GM12878 (cell line): Measurements from ENCODE around the gene SLC22A23. TPM values are rescaled to one million over a fixed set of nuclear protein-coding genes. Genes with fewer than 3 reads are reported as not detected.

Source experiments
- ATAC-seq: fragments of 200-7000 bp; cut with Tn5 transposase; 3 replicates; pipeline ENCODE4 v1.9.1; 2020; ENCODE audit warnings: mild to moderate bottlenecking, moderate library complexity
- BruUV-seq: library from RNA; stranded (reverse); fragments of 400-500 nt; replicated peaks from 2 replicates; lab custom pipeline; 2021; lab: Mats Ljungman, UMichigan
- CTCF ChIA-PET: fragments of 300-600 bp; sonication (Branson Sonifier 250); formaldehyde crosslinking; extraction: SDS; loops from one replicate; lab custom pipeline; 2021; ENCODE audit warnings: inconsistent platforms; lab: Yijun Ruan, JAX
- POLR2A ChIA-PET: fragments of 350-600 bp; formaldehyde crosslinking; extraction: SDS; loops from one replicate; lab custom pipeline; 2021; ENCODE audit warnings: inconsistent platforms; lab: Charles Lee
- RAD21 ChIA-PET: fragments of 300-600 bp; sonication (Branson Sonifier 250); formaldehyde crosslinking; loops from one replicate; lab custom pipeline; 2023; ENCODE audit warnings: antibody characterized with exemption; ENCODE audit not compliant: unreplicated experiment; lab: Charles Lee
- SMC1A ChIA-PET: fragments of 300-600 bp; sonication (Branson Sonifier 250); formaldehyde crosslinking; loops from one replicate; lab custom pipeline; 2023; ENCODE audit not compliant: unreplicated experiment, uncharacterized antibody; lab: Charles Lee
- DNase-seq: peaks from one replicate; pipeline ENCODE4 v3.0.0-alpha.2; 2011; ENCODE audit warnings: low read depth, low spot score
- FAIRE-seq: peaks from 3 replicates; lab custom pipeline; 2011; peaks lifted over from hg19 to GRCh38; lab: Jason Lieb, UNC
- H2AFZ ChIP-seq: 2 replicates; pipeline ENCODE4 v1.6.0; 2011; ENCODE audit warnings: low read depth, low read length, control low read depth; ENCODE audit not compliant: control insufficient read depth
- H3K27ac ChIP-seq: 2 replicates; pipeline ENCODE4 v1.5.1; 2011; ENCODE audit warnings: control low read depth; ENCODE audit not compliant: control insufficient read depth, insufficient read depth
- H3K27me3 ChIP-seq, 2 experiments: replicated peaks in 1 of 2; 2 replicates each; pipeline versions ENCODE4 v1.6.0 to v1.6.1; 2011; ENCODE audit warnings: low read length in 1 of 2; ENCODE audit not compliant: control insufficient read depth in 2 of 2, insufficient read depth in 2 of 2
- H3K36me3 ChIP-seq, 2 experiments: 2 replicates each; pipeline ENCODE4 v1.5.1; 2011; ENCODE audit warnings: low read length in 1 of 2; ENCODE audit not compliant: control insufficient read depth in 2 of 2, insufficient read depth in 2 of 2
- H3K4me1 ChIP-seq: 2 replicates; pipeline ENCODE4 v1.6.1; 2011; ENCODE audit warnings: mild to moderate bottlenecking, low read length, moderate library complexity, mixed read lengths; ENCODE audit not compliant: control insufficient read depth, insufficient read depth
- H3K4me2 ChIP-seq: 2 replicates; pipeline ENCODE4 v1.6.0; 2011; ENCODE audit warnings: control low read depth; ENCODE audit not compliant: control insufficient read depth, insufficient read depth
- H3K4me3 ChIP-seq: fragments of 200-600 bp; sonication (generic); 2 replicates; pipeline ENCODE4 v1.5.1; 2016
- H3K79me2 ChIP-seq: 2 replicates; pipeline ENCODE4 v1.6.0; 2011; ENCODE audit warnings: low read length; ENCODE audit not compliant: control insufficient read depth, insufficient read depth
- H3K9ac ChIP-seq: 2 replicates; pipeline ENCODE4 v1.8.0; 2011; ENCODE audit warnings: low read length, control low read depth, mixed read lengths; ENCODE audit not compliant: control insufficient read depth, insufficient read depth
- H3K9me3 ChIP-seq: replicated peaks from 3 replicates; pipeline ENCODE4 v1.5.1; 2011; ENCODE audit warnings: mild to moderate bottlenecking, low read length; ENCODE audit not compliant: control insufficient read depth, insufficient read depth
- H4K20me1 ChIP-seq: 2 replicates; pipeline ENCODE4 v1.6.0; 2011; ENCODE audit not compliant: control insufficient read depth, insufficient read depth
- ASH2L ChIP-seq: fragments of 300-600, 200-600 bp; sonication (generic); IDR thresholded peaks from 2 replicates; pipeline ENCODE4 v1.6.1; 2017; ENCODE audit warnings: low read depth, mild to moderate bottlenecking, borderline replicate concordance
- BHLHE40 ChIP-seq, 2 experiments: fragments of 450-650 bp in 1 of 2; IDR thresholded peaks; 2 replicates each; pipeline ENCODE4 v1.6.1; 2011 to 2017; ENCODE audit warnings: low read depth in 2 of 2, borderline replicate concordance in 1 of 2, improper control_type of control experiment in 1 of 2, low read length in 1 of 2, mild to moderate bottlenecking in 1 of 2
- CBFB ChIP-seq: IDR thresholded peaks from 2 replicates; pipeline ENCODE4 v1.6.1; 2016; ENCODE audit warnings: antibody characterized with exemption, low read depth
- CHD1 ChIP-seq: IDR thresholded peaks from 2 replicates; pipeline ENCODE4 v1.6.1; 2012; ENCODE audit warnings: low read depth, low read length, improper control_type of control experiment
- EED ChIP-seq: sonication (generic); IDR thresholded peaks from 2 replicates; pipeline ENCODE4 v1.6.1; 2016; ENCODE audit warnings: antibody characterized with exemption, low read depth
- EGR1 ChIP-seq, 2 experiments: IDR thresholded peaks; 1 replicate in 1 of 2; 2 replicates in 1 of 2; pipeline ENCODE4 v1.6.1; 2011 to 2012; ENCODE audit warnings: low read depth in 2 of 2, low read length in 2 of 2, borderline replicate concordance in 1 of 2, mild to moderate bottlenecking in 1 of 2, moderate library complexity in 1 of 2
- FOXK2 ChIP-seq: fragments of 450-650 bp; IDR thresholded peaks from 2 replicates; pipeline ENCODE4 v1.6.1; 2017; ENCODE audit warnings: mild to moderate bottlenecking, moderate library complexity
- HDGF ChIP-seq: fragments of 450-650 bp; IDR thresholded peaks from 2 replicates; pipeline ENCODE4 v1.6.1; 2016; ENCODE audit warnings: antibody characterized with exemption
- NFYB ChIP-seq: IDR thresholded peaks from 2 replicates; pipeline ENCODE4 v1.6.1; 2011; ENCODE audit warnings: low read depth, mild to moderate bottlenecking, low read length, improper control_type of control experiment, moderate library complexity; ENCODE audit not compliant: insufficient read depth
- REST ChIP-seq: IDR thresholded peaks from 2 replicates; pipeline ENCODE4 v1.6.1; 2012; ENCODE audit warnings: mild to moderate bottlenecking, low read depth, low read length
- STAT3 ChIP-seq: IDR thresholded peaks from 2 replicates; pipeline ENCODE4 v1.6.1; 2011; ENCODE audit warnings: low read depth, low read length, improper control_type of control experiment
- TAF1 ChIP-seq: IDR thresholded peaks from 2 replicates; pipeline ENCODE4 v1.6.1; 2011; ENCODE audit warnings: mild to moderate bottlenecking, low read depth, low read length, borderline replicate concordance
- ZBTB33 ChIP-seq: fragments of 450-650 bp; IDR thresholded peaks from 2 replicates; pipeline ENCODE4 v1.6.1; 2017; ENCODE audit warnings: mild to moderate bottlenecking
- WGBS: methylation state at CpG from one replicate; pipeline ENCODE4 v1.1.6; 2016; ENCODE audit warnings: low lambda C conversion rate; ENCODE audit not compliant: insufficient replicate concordance, insufficient coverage; ENCODE audit errors: missing lambda C conversion rate; 5-methylcytosine and 5-hydroxymethylcytosine counted together
- in situ Hi-C: fragments of 300-500 bp; cut with MboI; formaldehyde crosslinking; loops from 9 replicates; pipeline ENCODE4 v1.14.3; 2018; ENCODE audit warnings: mixed read lengths
- intact Hi-C: fragments of 100-400 bp; cut with micrococcal nuclease; formaldehyde crosslinking; loops from one replicate; pipeline ENCODE4 v1.14.2; 2022; ENCODE audit not compliant: unreplicated experiment
- polyA plus RNA-seq, 11 experiments: library from polyadenylated mRNA; depleted of rRNA in 4 of 11; unstranded in 6 of 11; stranded (reverse) in 5 of 11; fragments of >200 nt; fragmentation: Nextera tagmentation in 4 of 11; fragmentation: Illumina TruSeq in 1 of 11; extraction: Ambion mirVana in 4 of 11; extraction: Trizol in 1 of 11; gene quantifications; 1 replicate in 1 of 11; 2 replicates in 10 of 11; pipeline versions ENCODE4 v1.2.1 to v1.2.3, GENCODE V29; 2011 to 2016; ENCODE audit warnings: inconsistent platforms in 2 of 11, missing spikeins in 2 of 11, low read depth in 1 of 11
- total RNA-seq, 4 experiments: library from RNA; depleted of rRNA in 3 of 4; stranded (reverse); fragments of >200 nt in 3 of 4; fragmentation: Illumina TruSeq in 1 of 4; extraction: Trizol in 1 of 4; gene quantifications; 2 replicates each; pipeline versions ENCODE4 v1.2.1 to v1.2.3, GENCODE V29; 2013 to 2021
- TF ChIP-seq, protein P1 (sequence below): fragments of 450-650 bp; IDR thresholded peaks from 2 replicates; pipeline ENCODE4 v1.6.1; 2016; ENCODE audit warnings: mild to moderate bottlenecking, moderate library complexity, borderline replicate concordance

Gene SLC22A23
- total and polyA plus RNA-seq, 10 of the 15 experiments (the other 5 are each of a cell fraction or from before 2014, with no cell fraction given): 0.20 to 2.4 (median 0.74) TPM

DNA sequence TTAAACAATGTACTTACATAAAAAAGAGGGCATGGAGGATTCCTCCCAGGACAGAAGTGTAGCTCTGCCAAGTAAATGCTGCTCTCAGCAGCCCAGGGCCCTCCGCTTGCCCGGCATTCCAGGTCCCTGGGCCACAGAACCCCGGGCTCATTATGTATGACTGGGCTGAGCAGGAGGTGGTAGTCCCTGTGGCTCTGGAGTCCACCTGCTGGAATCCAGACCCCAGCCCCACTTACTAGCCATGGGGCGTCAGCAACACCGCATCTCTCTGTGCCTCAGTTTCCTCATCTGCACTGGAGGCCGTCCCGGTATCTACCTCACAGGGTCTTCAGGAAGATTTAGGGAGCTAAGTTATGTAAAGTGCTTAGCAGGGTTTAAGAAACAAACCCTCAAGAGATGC, 142.7 kb downstream of the SLC22A23 start:
- Histone ChIP-seq H3K9ac (no peak overlapping the region), H3K4me2 (no peak overlapping the region), H3K4me3 (no peak overlapping the region), H3K79me2 (no peaks in the 10 kb centered on the region), H3K27ac (no peak overlapping the region), H3K27me3 (no peaks in the 10 kb centered on the region), H3K4me1 (peaks cover 9% of the 10 kb centered on the region), H3K9me3 (no peaks in the 10 kb centered on the region), H3K36me3 (no peaks in the 10 kb centered on the region), H2AFZ (no peak overlapping the region), H4K20me1 (no peaks in the 10 kb centered on the region)
- WGBS: 60% methylated on average over 7 of the region's 7 CpGs
- SMC1A ChIA-PET: no interaction called here
- POLR2A ChIA-PET: no interaction called here
- CTCF ChIA-PET: interaction anchor here (1.0 kb wide), 1 partner anchor 9 kb away, joined by 3 read pairs; no protein-coding TSS in a partner anchor
- intact Hi-C loops (no loop called here), in situ Hi-C loops (no loop called here)
- BruUV-seq: no TSS peak
- ATAC-seq: no peak
- no peak for DNase-seq
- RAD21 ChIA-PET: interaction anchor here (0.7 kb wide), 1 partner anchor 69 kb away, joined by 3 read pairs; no protein-coding TSS in a partner anchor
- TF ChIP-seq, protein P1, sequence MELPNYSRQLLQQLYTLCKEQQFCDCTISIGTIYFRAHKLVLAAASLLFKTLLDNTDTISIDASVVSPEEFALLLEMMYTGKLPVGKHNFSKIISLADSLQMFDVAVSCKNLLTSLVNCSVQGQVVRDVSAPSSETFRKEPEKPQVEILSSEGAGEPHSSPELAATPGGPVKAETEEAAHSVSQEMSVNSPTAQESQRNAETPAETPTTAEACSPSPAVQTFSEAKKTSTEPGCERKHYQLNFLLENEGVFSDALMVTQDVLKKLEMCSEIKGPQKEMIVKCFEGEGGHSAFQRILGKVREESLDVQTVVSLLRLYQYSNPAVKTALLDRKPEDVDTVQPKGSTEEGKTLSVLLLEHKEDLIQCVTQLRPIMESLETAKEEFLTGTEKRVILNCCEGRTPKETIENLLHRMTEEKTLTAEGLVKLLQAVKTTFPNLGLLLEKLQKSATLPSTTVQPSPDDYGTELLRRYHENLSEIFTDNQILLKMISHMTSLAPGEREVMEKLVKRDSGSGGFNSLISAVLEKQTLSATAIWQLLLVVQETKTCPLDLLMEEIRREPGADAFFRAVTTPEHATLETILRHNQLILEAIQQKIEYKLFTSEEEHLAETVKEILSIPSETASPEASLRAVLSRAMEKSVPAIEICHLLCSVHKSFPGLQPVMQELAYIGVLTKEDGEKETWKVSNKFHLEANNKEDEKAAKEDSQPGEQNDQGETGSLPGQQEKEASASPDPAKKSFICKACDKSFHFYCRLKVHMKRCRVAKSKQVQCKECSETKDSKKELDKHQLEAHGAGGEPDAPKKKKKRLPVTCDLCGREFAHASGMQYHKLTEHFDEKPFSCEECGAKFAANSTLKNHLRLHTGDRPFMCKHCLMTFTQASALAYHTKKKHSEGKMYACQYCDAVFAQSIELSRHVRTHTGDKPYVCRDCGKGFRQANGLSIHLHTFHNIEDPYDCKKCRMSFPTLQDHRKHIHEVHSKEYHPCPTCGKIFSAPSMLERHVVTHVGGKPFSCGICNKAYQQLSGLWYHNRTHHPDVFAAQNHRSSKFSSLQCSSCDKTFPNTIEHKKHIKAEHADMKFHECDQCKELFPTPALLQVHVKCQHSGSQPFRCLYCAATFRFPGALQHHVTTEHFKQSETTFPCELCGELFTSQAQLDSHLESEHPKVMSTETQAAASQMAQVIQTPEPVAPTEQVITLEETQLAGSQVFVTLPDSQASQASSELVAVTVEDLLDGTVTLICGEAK: no peak
- no peak for TF ChIP-seq EGR1 (IDR thresholded peaks at IDR 0.05; ENCODE audit: borderline replicate concordance in 1 of 2, low read depth in 2 of 2, low read length in 2 of 2)
- no peak for TF ChIP-seq CBFB
- no peak for TF ChIP-seq BHLHE40 (IDR thresholded peaks at IDR 0.05; ENCODE audit: borderline replicate concordance in 1 of 2, low read depth in 2 of 2, low read length in 1 of 2)
- no peak for TF ChIP-seq FOXK2
- no peak for TF ChIP-seq TAF1
- no peak for TF ChIP-seq CHD1
- TF ChIP-seq STAT3: no peak
- no peak for TF ChIP-seq HDGF
- no peak for TF ChIP-seq ASH2L
- no peak for TF ChIP-seq EED
- TF ChIP-seq NFYB: no peak
- TF ChIP-seq ZBTB33: no peak
- no peak for TF ChIP-seq REST
- FAIRE-seq: no peak
